ENCODE data around the gene CEACAM19. TPM values are rescaled to one million over a fixed set of nuclear protein-coding genes. Genes with fewer than 3 reads are reported as not detected.

Gene CEACAM19
- total and polyA plus RNA-seq, 2 of the 13 experiments (the other 11 are each of a cell fraction or from before 2014, with no cell fraction given) = 1.3 to 4.0 TPM

DNA sequence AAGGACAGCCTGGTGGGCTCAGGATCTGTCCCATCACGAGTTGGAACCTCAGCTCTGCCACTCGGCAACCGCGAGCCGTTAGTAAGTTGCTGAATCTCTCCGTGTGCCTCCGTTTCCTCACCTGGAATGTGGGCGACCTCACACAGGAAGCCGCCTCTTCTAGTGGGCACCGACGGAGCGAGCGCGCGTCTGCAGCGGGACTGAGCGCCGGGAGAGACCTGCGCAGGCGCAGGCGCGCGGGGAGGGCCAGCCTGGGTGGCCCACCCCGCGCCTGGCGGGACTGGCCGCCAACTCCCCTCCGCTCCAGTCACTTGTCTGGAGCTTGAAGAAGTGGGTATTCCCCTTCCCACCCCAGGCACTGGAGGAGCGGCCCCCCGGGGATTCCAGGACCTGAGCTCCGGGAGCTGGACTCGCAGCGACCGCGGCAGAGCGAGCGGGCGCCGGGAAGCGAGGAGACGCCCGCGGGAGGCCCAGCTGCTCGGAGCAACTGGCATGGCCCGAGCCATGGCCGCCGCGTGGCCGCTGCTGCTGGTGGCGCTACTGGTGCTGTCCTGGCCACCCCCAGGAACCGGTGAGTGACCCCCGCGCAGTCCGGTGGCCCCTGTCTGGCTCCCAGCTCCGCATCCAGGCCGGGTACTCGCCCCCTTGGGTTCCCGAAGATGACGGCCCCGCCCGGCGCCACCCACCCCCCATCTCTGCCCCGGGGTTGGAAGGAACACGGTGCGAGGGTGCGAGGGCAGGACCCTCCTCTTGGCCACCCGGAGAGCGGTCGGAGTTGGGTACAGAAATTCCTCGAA lies 27.5 kb upstream of the CEACAM19 start, which contains the start of gene PVR (continued):
- TF ChIP-seq ELK4 (CRISPR knock-in tag; IDR thresholded peaks at IDR 0.05; ENCODE audit: borderline replicate concordance) (no peak), ZNF253 (CRISPR knock-in tag; IDR thresholded peaks at IDR 0.05; ENCODE audit: borderline replicate concordance) (no peak), MAX (IDR thresholded peaks at IDR 0.05) (peak; percentile 32; the same call in 1 of the 2 replicates), ZNF333 (CRISPR knock-in tag; IDR thresholded peaks at IDR 0.05; ENCODE audit: borderline replicate concordance) (no peak), GZF1 (CRISPR knock-in tag; IDR thresholded peaks at IDR 0.05) (no peak), NFKB2 (CRISPR knock-in tag; IDR thresholded peaks at IDR 0.05; ENCODE audit: borderline replicate concordance) (no peak; the same call in 1 of the 2 replicates), HNF4A (CRISPR knock-in tag; IDR thresholded peaks at IDR 0.05) (no peak), ZNF546 (CRISPR knock-in tag; conservative IDR thresholded peaks at IDR 0.05) (0 out of 2 replicates have a peak, but pooled peaks have one; percentile 59), PREB (CRISPR knock-in tag; IDR thresholded peaks at IDR 0.05) (no peak), ZNF775 (CRISPR knock-in tag; IDR thresholded peaks at IDR 0.05; ENCODE audit: borderline replicate concordance) (0 out of 2 replicates have a peak, but pooled peaks have one; percentile 28), TSC22D2 (CRISPR knock-in tag; IDR thresholded peaks at IDR 0.05; ENCODE audit: borderline replicate concordance) (no peak), ZKSCAN5 (CRISPR knock-in tag; IDR thresholded peaks at IDR 0.05) (0 out of 2 replicates have a peak, but pooled peaks have one; percentile 15)
- TF ChIP-seq, protein P1, sequence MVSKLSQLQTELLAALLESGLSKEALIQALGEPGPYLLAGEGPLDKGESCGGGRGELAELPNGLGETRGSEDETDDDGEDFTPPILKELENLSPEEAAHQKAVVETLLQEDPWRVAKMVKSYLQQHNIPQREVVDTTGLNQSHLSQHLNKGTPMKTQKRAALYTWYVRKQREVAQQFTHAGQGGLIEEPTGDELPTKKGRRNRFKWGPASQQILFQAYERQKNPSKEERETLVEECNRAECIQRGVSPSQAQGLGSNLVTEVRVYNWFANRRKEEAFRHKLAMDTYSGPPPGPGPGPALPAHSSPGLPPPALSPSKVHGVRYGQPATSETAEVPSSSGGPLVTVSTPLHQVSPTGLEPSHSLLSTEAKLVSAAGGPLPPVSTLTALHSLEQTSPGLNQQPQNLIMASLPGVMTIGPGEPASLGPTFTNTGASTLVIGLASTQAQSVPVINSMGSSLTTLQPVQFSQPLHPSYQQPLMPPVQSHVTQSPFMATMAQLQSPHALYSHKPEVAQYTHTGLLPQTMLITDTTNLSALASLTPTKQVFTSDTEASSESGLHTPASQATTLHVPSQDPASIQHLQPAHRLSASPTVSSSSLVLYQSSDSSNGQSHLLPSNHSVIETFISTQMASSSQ (IDR thresholded peaks at IDR 0.05; ENCODE audit: low read depth) = no peak
- TF ChIP-seq, protein P1 (CRISPR knock-in tag; IDR thresholded peaks at IDR 0.05; ENCODE audit: borderline replicate concordance) = no peak
- TF ChIP-seq, protein P2, sequence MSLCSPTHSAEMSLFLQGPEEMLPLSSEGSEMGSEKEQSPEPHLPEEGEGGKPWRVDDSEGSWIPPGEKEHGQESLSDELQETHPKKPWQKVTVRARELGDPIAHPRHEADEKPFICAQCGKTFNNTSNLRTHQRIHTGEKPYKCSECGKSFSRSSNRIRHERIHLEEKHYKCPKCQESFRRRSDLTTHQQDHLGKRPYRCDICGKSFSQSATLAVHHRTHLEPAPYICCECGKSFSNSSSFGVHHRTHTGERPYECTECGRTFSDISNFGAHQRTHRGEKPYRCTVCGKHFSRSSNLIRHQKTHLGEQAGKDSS (CRISPR knock-in tag; IDR thresholded peaks at IDR 0.05; ENCODE audit: borderline replicate concordance, low read depth) = no peak
- TF ChIP-seq, protein P3, sequence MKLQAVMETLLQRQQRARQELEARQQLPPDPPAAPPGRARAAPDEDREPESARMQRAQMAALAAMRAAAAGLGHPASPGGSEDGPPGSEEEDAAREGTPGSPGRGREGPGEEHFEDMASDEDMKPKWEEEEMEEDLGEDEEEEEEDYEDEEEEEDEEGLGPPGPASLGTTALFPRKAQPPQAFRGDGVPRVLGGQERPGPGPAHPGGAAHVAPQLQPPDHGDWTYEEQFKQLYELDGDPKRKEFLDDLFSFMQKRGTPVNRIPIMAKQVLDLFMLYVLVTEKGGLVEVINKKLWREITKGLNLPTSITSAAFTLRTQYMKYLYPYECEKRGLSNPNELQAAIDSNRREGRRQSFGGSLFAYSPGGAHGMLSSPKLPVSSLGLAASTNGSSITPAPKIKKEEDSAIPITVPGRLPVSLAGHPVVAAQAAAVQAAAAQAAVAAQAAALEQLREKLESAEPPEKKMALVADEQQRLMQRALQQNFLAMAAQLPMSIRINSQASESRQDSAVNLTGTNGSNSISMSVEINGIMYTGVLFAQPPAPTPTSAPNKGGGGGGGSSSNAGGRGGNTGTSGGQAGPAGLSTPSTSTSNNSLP (IDR thresholded peaks at IDR 0.05; ENCODE audit: low read depth, low read length) = no peak
